Measurements from ENCODE around the gene C3orf62. TPM values are rescaled to one million over a fixed set of nuclear protein-coding genes. Genes with fewer than 3 reads are reported as not detected.
"Not testable (repeated sequence)": the region's sequence is repeated elsewhere in the genome, so short reads cannot be mapped to it uniquely, and the experiment has no call there.

The C3orf62 gene
- total RNA-seq, 1 donor from 2014 or later, result 0.72 TPM

DNA sequence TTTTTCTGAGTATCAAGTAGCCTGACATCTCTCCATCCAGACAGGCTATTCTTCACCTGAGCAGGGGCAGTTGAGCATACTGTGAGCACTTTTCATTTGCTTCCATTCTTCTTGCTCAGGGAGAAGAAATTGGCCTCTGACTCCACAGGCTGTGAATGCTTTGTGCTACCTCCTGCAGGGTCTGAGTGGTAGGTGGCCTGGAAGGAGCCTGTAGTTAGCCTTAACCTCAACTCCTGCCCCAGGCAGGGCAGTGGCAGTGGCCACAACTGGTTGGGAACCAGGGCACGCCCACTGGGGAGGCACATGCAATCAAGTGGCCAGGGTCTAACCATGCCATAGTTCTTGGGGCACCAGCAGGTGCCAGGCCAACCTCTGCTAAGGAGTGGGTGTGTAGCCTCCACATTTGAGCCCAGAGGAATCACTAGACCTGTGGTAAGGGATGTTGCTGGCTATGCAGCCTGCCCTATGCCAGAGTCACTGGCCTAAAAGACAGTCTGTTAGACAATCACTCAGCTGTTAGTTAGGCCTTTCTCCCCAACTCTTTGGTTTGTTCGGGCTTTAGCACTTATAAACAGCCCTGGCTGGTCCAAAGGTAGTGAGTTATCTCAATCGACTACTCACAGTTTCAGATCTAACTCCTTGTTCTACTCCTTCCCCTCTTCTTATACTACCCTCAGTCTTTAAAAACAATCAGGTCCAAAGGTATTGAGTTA, 7.4 kb downstream of the C3orf62 start:
- no peak for DNase-seq (ENCODE audit: low spot score)

DNA sequence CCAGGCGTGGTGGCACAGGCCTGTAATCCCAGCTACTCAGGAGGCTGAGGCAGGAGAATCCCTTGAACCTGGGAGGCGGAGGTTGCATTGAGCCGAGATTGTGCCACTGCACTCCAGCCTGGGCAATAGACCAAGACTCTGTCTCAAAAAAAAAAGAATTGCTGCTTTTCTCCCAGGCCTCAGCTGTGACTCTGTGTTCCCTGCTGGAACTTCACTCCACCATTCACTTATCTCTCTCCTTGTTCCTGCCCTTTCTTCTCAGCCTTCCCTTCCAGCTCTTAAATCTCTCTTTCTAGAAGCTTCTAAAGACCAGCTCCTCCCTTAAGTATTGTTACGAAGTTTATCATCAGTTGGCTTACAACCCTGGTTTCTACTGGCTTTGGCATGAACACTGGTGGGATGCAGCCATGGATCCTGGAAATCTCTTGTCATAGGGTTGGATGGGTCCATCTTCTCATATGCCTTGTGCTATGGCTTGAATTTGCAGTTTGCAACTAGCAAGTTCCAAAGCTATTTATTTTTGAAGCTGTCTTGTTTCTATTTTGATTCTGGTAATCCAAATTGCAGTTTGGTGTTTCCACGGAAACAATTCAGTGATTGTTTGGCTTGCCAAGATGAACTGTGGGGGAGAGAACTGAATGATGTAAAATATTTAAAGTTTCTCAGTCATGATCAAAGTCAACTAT, 10.5 kb downstream of the C3orf62 start:
- DNase-seq (ENCODE audit: low spot score), result no peak

DNA sequence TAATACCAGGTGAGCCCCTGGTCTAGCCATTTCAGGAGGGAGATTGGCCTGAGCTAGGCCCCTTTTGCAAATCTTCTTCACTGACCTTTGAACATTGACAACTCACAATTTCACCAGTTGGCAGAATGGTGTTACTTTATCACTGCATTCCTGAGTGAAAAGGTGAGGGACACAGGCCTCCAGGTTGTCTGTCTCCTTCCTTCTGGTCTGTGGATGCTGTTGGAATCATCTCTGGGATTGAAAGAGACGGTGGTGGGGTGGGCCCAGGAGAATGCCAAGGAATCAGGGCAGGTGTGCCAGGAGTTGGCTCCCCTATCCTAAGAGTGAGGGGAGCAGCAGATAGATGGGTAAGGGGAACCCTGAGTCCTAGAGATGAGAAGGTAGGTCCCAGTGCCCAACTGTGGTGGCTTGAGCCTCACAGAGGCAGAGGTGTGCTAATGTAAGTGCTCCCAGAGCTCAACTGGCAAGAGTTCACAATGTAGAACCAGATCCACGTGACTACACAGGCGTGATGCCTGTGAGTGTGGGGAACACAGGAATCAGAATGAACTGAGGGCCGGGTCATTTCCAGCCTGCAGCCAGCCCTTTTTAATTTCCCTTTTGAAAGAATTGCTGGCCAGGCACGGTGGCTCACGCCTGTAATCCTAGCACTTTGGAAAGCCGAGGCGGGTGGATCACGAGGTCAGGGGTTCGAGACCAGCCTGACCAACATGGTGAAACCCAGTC, 11.2 kb downstream of the C3orf62 start:
- DNase-seq (ENCODE audit: low spot score), result no peak

DNA sequence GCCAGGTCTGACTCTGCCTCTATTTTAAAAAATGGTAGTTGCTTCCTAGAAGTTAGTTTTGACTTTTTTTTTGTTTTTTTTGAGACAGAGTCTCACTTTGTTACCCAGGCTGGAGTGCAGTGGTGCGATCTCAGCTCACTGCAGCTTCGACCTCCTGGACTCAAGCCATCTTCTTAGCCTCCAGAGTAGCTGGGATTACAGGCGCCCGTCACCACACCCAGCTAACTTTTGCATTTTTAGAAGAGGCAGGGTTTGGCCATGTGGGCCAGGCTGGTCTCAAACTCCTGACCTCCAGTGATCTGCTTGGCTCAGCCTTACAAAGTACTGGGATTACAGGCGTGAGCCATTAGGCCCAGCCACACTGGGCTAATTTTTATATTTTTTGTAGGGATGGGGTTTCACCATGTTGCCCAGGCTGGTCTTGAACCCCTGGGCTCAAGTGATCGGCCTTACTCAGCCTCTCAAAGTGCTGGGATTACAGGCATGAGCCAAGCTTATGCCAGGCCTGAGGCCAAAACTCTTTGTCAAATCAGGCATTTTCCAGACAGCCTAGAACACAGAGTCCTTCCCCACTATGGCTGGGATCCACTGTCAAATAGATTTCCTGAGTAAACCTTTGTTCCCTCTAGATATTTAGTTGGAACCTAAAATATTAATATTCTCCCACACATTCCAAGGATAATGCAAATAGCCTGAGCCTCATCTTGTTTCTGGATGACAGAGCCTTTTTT, 13.7 kb downstream of the C3orf62 start:
- DNase-seq (ENCODE audit: low spot score), result no peak

DNA sequence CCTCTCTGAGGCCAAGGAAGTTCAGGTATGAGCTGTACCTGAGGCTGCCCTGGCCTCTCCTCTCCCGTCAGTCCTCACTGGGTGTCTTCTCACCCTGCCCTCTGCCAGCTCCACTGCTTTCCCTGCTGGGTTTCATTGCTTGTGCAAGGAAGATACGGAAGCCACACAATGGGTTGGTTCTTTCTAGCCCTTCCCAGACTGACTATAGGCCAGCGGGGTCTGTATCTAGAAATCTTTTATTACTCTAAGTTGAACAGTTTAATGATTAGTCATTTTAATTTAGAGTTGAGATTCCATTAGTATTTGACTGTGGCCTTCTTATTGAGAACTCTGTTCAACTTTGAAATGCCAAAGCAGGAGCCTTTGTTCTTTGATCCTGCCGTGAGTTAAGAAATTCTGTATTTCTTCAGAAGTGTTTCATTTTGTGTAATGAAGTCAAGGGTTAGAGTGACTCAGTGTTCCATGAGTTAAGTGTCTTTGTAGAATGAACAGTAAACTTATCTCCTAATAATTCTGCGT, 16.2 kb downstream of the C3orf62 start:
- DNase-seq (ENCODE audit: low spot score), result no peak

DNA sequence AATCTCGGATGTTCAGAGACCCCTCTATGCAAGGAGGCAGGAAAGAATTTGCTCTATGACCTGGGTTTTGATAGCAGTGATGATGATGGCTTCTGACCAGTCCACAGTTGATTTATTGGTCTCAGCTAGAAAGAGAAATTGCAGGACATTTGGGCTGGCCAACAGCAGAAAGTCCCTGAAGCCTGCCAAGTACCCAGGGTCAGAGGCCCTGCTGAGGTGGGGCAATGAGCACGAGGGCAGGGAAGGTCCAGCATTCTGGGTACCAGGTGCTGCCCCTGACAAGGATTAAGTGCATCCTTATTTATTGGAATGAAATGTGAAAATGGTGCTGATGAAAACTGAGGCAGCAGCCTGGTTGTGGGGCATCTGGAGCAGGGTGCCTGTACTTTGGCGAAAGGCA, 19.8 kb downstream of the C3orf62 start:
- DNase-seq (ENCODE audit: low spot score), result no peak

DNA sequence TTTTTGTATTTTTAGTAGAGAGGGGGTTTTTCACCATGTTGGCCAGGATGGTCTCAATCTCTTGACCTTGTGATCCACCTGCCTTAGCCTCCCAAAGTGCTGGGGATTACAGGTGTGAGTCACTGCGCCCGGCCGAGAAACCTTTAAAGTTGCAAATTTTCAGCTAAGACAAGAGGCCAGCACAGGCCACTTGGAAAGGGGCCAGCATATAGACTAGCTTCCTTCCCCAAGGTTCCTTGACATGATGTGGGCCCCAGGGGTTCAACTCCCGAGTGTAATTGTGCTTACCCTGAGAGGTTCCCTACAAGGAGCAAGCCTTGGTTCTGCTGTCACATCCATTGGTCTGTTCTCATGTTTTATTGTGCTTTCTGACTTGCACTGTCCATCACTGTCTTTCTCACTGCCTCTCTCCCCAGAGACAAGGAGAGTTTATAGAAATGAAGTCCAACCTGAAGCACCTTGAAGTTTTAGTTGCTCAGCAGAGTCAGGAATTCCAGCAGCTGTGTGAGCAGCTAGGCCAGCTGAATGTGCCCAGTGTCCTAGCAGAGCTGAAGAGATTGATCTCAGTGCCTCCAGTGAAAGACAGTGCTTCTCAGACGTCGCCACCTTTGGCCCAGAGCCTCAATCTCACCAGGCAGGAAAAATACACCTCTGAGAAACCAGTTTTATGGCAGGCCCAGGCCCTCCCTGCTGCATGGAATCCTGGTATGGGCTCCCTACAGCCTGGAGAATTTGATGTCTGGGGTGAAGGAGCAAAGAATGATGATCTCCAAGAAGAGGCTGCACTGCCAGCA, 21.1 kb downstream of the C3orf62 start:
- no peak for DNase-seq (ENCODE audit: low spot score)

DNA sequence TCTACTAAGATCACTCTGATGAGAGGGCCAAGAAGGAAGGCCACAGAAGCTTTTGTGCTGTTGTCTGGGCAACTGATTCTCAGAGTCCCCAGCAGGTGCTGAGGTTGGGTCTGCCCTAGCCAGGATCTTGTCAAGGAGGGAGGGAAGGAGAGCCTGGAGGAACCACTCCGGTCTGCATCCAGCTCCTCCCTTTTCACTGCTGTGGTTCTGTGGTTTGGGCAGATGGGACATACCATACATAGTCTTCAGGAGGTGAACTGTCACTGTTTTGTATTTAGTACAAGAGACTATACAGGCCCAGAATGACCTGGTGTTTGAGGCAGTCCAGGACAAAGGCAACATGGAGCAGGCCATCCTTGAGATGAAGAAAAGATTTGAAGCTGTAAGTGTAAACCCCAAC, 21.9 kb downstream of the C3orf62 start:
- DNase-seq (ENCODE audit: low spot score), result no peak

DNA sequence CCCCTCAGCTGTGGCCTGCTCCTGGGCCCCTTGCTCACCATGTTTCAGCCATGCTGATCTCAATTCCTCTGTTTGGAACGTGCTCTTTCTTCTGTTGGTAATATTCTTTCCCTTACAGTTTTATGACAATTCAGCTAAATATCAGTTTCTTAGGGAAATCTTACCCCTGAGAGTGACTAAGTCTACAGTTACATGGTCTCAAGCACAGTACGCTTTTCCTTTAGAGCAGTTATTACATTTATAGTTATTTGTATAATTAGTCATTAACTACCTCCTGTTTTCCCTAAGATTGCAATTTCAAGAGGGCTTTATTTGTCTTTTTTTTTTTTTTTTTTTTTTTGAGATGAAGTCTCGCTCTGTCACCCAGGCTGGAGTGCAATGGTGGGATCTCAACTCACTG, 23.5 kb downstream of the C3orf62 start:
- no peak for DNase-seq (ENCODE audit: low spot score)

DNA sequence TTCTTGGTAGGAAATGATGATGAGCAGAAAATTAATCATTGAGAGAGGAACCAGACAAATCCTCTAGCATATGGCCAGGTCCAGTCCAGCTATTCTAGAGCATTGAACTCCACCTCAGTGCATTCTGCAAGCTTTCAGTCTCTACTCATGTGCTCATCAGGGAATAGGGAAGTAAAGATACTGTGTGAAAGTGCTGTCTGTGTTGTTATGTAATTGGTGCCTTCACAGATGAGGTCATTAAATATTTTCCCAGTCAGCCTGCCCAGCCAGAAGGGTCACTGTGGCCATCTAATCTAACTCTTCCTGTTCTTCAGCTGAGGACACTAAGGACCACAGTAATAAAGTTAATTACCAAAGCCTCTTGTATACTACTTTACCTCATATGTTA, 28.2 kb downstream of the C3orf62 start:
- peak; percentile 47 for DNase-seq (ENCODE audit: low spot score)

DNA sequence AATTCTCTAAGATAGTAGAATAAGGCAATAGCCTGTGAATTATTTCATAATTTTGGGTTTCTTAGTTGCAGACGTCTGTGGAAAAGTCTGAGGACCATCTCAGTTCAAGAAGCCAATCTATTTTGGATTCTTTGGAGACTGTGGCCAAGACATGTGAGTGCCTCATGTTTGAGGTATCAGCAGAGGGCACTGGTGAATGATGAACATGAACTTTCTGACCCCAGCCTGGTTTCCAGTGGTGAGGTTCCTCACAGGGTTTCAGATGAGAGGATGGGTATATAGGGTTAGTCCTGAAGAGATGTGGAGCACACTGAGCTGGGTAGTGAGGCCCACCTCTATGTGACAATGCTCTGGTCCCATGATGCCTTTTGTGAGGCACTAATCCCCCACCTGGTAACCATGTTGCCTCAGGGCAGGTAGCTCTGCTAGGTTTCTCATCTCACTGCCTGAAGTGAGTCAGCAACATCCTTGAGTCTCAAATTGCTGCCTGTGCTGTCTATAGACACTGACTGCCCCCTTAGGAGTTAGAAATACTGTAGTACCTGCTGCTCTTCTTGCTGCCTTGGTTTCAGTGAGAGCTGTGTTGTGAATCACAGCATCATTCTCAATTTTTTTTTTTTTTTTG, 32.3 kb downstream of the C3orf62 start:
- no peak for DNase-seq (ENCODE audit: low spot score)

DNA sequence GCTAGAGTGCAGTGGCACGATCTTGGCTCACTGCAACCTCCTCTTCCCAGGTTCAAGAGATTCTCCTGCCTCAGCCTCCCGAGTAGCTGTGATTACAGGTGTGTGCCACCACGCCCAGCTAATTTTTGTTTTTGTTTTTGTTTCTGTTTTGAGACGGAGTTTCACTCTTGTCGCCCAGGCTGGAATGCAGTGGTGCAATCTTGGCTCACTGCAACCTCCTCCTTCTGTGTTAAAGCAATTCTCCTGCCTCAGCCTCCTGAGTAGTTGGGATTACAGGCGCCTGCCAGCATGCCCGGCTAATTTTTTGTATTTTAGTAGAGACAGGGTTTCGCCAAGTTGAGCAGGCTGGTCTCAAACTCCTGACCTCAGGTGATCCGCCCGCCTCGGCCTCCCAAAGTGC, 36.9 kb downstream of the C3orf62 start:
- not testable (repeated sequence) for DNase-seq (ENCODE audit: low spot score)

DNA sequence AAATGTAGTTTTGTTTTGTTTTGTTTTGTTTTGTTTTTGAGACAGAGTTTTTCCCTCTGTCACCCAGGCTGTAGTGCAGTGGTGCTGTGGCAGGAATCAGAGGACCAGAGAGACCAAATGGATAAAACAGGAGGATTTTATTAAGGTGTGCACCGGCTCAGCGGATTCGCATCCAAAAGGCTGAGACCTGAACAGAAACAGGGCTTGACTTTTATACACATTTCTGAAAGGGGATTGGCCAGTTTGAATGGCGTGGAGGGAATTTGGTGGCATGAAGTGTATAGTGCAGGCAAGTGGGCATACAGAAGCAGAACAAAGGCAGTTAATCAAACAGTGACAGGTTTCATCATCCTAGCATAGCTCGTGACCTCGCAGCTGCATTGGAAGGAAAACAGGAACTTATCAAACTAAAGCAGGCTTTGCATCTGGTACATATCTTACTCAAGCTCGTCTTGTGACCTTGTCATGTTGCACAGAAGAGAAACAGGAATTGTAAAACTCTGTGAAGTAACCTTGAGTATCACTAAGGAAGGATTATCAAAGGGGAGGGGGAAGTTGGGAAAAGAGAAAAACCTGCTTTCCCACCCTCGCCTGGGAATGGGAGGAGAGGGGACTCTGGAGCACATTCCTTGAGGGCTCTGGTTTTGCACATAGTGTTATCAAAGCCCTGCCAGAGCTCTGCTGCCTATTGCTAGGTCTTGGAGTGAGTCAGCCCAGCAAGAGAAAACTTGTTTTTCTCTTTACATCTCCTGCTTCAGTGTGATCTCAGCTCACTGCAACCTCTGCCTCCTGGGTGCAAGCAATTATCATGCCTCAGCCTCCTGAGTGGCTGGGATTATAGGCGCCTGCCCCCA, 38.5 kb downstream of the C3orf62 start:
- peak; percentile 96 for DNase-seq (ENCODE audit: low spot score)

DNA sequence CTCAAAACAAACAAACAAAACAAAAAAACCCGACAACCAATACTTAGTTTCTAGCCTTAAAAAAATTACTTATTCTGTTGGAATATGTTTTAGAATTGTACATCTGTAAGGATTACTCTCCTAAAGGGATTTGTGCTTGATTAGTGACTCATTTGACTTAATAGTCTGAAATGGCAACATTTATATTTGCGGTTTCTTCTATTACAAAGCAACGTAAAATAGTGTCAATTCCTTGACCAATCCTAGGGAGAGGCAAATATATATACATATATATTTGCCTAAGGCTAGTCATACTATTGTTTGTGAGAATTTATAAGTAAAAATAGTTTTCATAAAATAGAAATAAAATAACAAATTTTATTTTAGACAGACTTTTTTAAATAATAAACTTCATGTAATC, 39.7 kb downstream of the C3orf62 start:
- DNase-seq (ENCODE audit: low spot score), result no peak

DNA sequence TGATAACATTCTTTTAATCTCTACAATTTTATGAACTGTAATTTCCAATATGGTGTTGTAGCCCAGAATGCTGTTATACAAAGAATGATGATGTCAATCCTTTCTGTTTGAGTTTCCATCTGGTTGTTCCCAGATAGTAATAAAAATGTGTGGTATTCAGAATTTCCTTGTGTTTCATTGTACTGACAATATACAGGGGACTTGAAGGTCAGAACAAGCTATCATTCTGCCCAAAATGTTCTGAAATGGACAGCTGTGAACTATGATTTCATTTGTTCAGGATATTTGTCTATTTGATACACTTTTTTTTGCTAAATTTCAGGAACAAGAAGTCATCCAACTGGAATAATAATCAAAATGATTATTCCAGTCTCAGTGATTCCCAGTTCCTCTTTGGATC, 40.8 kb downstream of the C3orf62 start:
- DNase-seq (ENCODE audit: low spot score), result no peak

DNA sequence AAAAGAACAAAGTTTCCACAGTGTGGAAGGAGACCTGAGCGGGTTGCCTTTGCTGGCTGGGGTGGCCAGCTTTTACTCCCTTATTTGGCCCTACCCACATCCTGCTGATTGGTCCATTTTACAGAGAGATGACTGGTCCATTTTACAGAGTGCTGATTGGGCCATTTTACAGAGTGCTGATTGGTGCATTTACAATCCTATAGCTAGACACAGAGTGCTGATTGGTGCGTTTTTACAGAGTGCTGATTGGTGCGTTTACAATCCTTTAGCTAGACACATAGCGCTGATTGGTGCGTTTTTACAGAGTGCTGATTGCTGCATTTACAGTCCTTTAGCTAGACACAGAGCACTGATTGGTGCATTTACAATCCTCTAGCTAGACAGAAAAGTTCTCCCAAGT, 48.2 kb downstream of the C3orf62 start:
- not testable (repeated sequence) for DNase-seq (ENCODE audit: low spot score)

DNA sequence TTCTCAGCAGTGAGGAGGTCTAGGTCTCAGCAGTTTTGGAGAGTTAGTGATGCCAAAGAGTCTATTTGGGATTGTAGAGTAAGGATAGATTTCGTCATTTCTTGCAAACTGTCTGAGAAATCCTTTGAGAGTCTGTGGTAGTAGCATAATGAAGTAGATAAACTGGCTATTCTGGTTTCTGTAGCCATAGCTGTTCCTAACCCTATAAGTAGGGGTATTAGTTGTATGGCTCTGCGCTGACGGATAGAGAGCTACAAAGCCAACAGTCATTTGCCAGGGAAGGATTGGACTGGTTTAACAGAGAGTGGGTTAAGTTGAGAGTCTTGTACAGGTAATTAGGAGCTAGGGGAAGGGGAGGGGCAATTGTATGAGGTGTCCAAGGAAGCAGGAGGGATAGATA, 55.0 kb downstream of the C3orf62 start:
- DNase-seq (ENCODE audit: low spot score), result peak; percentile 27

DNA sequence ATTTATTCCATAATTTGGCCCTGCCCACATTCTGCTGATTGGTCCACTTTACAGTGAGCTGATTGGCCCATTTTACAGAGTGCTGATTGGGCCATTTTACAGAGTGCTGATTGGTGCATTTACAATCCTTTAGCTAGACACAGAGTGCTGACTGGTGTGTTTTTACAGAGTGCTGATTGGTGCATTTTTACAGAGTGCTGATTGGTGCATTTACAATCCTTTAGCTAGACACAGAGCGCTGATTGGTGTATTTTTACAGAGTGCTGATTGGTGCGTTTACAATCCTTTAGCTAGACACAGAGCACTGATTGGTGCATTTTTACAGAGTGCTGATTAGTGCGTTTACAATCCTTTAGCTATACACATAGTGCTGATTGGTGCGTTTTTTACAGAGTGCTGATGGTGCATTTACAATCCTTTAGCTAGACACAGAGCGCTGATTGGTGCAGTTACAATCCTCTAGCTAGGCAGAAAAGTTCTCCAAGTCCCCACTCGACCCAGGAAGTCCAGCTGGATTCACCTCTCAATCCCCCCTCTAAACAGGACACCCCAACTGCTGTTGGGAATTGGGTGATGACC, 56.0 kb downstream of the C3orf62 start:
- not testable (repeated sequence) for DNase-seq (ENCODE audit: low spot score)

DNA sequence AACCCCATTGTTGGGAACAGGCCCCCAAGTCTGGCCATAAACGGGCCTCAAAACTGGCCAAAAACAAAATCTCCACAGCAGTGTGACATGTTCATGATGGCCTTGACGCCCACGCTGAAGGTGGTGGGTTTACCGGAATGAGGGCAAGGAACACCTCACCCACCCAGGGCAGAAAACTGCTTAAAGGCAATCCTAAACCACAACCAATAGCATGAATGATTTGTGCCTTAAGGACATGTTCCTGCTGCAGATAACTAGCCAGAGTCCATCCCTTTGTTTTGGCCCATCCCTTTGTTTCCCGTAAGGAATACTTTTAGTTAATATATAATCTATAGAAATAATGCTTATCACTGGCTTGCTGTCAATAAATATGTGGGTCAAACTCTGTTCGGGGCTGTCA, 57.9 kb downstream of the C3orf62 start:
- DNase-seq (ENCODE audit: low spot score), result no peak
